ENCODE data around the gene INTS12.
A peak's percentile ranks its signal among the peaks of the same experiment; 100 is the strongest.

The INTS12 gene

DNA sequence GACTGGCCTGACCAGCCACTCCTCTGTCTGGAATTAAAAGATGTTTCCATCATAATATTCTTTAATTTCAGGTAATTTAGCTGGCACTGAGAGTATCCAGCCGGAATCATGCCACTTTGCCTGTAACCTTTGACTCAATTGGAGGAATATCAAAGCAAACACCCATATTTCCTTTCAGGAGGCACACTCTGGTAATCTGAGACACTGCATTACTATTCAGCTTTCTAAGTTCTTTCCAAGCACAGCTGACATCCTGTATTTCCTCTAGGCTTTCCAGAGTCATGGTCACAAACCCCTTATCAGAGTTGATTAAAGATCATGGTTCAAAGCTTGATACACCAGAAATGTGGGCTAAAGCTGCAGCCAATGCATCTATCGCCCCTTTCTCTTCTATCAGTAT lies 29.3 kb downstream of the INTS12 start:
- TF ChIP-seq, protein P1, sequence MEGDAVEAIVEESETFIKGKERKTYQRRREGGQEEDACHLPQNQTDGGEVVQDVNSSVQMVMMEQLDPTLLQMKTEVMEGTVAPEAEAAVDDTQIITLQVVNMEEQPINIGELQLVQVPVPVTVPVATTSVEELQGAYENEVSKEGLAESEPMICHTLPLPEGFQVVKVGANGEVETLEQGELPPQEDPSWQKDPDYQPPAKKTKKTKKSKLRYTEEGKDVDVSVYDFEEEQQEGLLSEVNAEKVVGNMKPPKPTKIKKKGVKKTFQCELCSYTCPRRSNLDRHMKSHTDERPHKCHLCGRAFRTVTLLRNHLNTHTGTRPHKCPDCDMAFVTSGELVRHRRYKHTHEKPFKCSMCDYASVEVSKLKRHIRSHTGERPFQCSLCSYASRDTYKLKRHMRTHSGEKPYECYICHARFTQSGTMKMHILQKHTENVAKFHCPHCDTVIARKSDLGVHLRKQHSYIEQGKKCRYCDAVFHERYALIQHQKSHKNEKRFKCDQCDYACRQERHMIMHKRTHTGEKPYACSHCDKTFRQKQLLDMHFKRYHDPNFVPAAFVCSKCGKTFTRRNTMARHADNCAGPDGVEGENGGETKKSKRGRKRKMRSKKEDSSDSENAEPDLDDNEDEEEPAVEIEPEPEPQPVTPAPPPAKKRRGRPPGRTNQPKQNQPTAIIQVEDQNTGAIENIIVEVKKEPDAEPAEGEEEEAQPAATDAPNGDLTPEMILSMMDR (conservative IDR thresholded peaks at IDR 0.05; ENCODE audit: low read depth, low read length): no peak
- no peak for DNase-seq (ENCODE audit: low read depth)
- H3K4me3 ChIP-seq (ENCODE audit: low read length): no peak overlapping the region

- H3K4me3 ChIP-seq (ENCODE audit: low read length): no peak overlapping the region
- TF ChIP-seq, protein P1 (conservative IDR thresholded peaks at IDR 0.05; ENCODE audit: low read depth, low read length): no peak
- no peak for DNase-seq (ENCODE audit: low read depth)
These were observed 30.8 kb downstream of the INTS12 start for GRCh38 chr4:105677709-105678108.

- no peak for DNase-seq (ENCODE audit: low read depth)
- TF ChIP-seq, protein P1 (conservative IDR thresholded peaks at IDR 0.05; ENCODE audit: low read depth, low read length): no peak
- no peak overlapping the region for H3K4me3 ChIP-seq (ENCODE audit: low read length)
These were observed 34.5 kb downstream of the INTS12 start for GRCh38 chr4:105674011-105674410.

DNA sequence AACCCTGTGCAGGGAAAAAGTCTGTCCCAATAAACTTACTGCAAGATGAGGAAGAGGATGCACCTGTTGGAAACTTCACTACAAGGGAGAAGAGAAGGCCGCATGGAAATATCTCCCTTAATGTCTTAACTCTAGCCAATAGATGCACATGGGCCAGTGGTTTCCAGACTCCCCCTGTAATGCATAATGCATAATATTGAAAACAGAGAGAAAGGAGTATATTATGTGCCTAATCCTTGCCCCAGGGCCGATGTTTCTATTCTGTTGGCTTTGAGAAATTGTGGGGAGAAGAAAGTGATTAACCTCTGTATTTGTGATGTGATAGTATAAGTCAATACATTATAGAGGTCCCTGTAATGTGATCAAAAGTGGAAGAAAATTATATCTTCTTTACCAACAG lies 37.2 kb downstream of the INTS12 start:
- H3K4me3 ChIP-seq (ENCODE audit: low read length): no peak overlapping the region
- TF ChIP-seq, protein P1 (conservative IDR thresholded peaks at IDR 0.05; ENCODE audit: low read depth, low read length): no peak
- DNase-seq (ENCODE audit: low read depth): no peak

- TF ChIP-seq, protein P1 (conservative IDR thresholded peaks at IDR 0.05; ENCODE audit: low read depth, low read length): no peak
- no peak overlapping the region for H3K4me3 ChIP-seq (ENCODE audit: low read length)
- no peak for DNase-seq (ENCODE audit: low read depth)
These were observed 37.8 kb downstream of the INTS12 start for GRCh38 chr4:105670684-105671083.

DNA sequence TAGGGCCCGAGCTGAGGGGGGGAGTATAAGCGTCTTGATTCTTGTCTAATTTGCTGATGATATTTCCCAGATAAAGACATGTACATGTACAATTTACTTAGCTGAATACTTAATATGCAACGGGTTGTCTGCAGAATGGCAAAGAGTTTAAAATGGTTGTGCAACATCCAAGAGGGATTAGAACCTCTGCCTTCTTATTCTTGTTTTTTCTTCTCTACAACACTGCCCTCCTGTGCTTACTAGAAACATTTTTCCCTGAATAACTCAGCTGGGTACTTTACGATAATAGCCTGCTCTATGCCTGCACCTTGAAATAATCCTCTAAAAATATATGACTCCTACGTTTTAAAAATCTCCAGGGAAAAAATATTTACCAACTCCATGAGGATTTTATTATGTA lies 41.8 kb downstream of the INTS12 start:
- H3K4me3 ChIP-seq (ENCODE audit: low read length): no peak overlapping the region
- peak; percentile 30 for DNase-seq (ENCODE audit: low read depth)
- TF ChIP-seq, protein P1 (conservative IDR thresholded peaks at IDR 0.05; ENCODE audit: low read depth, low read length): peak; percentile 42

- no peak for DNase-seq (ENCODE audit: low read depth)
- TF ChIP-seq, protein P1 (conservative IDR thresholded peaks at IDR 0.05; ENCODE audit: low read depth, low read length): no peak
- H3K4me3 ChIP-seq (ENCODE audit: low read length): no peak overlapping the region
These were observed 45.4 kb downstream of the INTS12 start for GRCh38 chr4:105662935-105663675.

Measured in retinal pigment epithelial cell (primary cell).